Skeletal muscle satellite cell (primary cell): ENCODE data around the gene KCNJ3.

Experiments
- H3K27me3 ChIP-seq: 2 replicates; pipeline ENCODE4 v1.7.0; 2013; ENCODE audit warnings: low read length; ENCODE audit not compliant: control insufficient read depth, insufficient read depth
- H3K36me3 ChIP-seq: 2 replicates; pipeline ENCODE4 v1.7.0; 2013; ENCODE audit warnings: mild to moderate bottlenecking, control low read depth, low read length; ENCODE audit not compliant: insufficient read depth
- H3K4me1 ChIP-seq: 2 replicates; pipeline ENCODE4 v1.7.0; 2013; ENCODE audit warnings: low read length; ENCODE audit not compliant: control insufficient read depth, insufficient read depth
- H3K4me2 ChIP-seq: 2 replicates; pipeline ENCODE4 v1.7.0; 2013; ENCODE audit warnings: mild to moderate bottlenecking, low read length
- H3K4me3 ChIP-seq: 2 replicates; pipeline ENCODE4 v1.7.0; 2013; ENCODE audit warnings: low read length
- H3K9ac ChIP-seq: 2 replicates; pipeline ENCODE4 v1.7.0; 2013; ENCODE audit warnings: mild to moderate bottlenecking, low read depth, low read length, moderate library complexity
- H3K9me3 ChIP-seq: replicated peaks from 2 replicates; pipeline ENCODE4 v1.7.0; 2013; ENCODE audit warnings: mild to moderate bottlenecking, control low read depth, low read length

Gene KCNJ3

DNA sequence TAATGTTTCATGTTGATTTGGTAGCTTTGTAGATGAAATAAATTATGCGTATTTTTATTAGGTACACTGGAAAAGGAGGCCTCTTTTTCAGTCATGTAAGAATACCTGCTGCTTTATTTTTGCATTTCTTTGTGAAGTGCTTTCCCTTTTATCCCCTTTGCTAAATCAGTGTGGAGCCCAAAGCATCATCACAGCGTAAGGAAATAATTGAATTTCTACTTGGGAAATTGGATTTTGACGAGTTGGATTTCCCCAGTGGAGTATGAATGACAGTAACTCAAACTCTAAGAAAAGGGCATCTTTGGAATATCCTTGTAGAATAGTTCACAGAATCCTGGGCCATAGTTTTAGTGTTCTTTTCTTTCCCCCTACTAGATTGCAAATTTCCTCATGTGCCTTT lies 97.2 kb downstream of the KCNJ3 start:
- Histone ChIP-seq H3K9ac (no peak overlapping the region), H3K4me1 (no peaks in the 10 kb centered on the region), H3K4me3 (no peak overlapping the region)

DNA sequence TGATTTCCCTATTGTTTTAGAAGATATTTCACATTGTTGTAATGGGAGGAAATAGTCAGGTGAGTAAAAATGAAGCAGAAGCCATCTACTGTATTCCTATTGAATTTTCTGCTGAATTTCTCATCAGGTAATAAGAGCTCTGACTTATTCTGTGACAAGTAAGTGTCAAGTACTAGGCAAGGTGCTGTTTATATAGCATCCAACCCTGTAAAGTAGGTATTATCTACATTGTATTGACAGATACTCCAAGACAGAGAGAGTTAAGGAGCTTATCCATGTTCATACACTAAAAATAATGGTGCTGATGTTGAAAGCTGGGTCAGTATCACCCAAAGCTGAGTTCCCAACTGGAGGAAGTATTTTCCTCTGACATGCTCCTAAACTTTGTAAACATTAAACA lies 106.0 kb downstream of the KCNJ3 start:
- Histone ChIP-seq H3K9me3 (no peaks in the 10 kb centered on the region), H3K4me3 (no peak overlapping the region), H3K27me3 (no peaks in the 10 kb centered on the region), H3K36me3 (no peaks in the 10 kb centered on the region), H3K4me2 (no peak overlapping the region), H3K9ac (no peak overlapping the region), H3K4me1 (no peaks in the 10 kb centered on the region)

More for the DNA sequence above, 97.2 kb downstream of the KCNJ3 start:
- H3K9me3 ChIP-seq, result no peaks in the 10 kb centered on the region
- H3K4me2 ChIP-seq, result no peak overlapping the region
- H3K27me3 ChIP-seq, result no peaks in the 10 kb centered on the region
- no peaks in the 10 kb centered on the region for H3K36me3 ChIP-seq

DNA sequence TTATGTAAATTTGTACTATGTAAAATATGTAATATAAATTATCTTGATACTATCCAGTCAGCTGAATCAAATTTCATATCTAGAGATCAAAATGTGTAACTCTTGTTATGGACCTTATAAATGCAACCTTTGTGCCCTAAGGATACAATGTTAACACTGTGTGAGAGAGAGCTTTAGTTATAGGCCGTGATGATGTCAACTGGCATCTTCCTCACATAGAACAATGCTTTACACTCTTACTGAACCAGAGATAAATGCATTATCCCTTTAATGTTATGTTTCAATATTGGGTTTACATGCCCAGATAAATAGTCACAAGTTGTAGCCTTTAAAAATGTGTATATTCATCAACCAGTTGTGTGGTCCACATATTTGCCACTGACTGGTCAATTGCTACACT lies 115.1 kb downstream of the KCNJ3 start:
- no peaks in the 10 kb centered on the region for H3K9me3 ChIP-seq
- no peaks in the 10 kb centered on the region for H3K4me1 ChIP-seq
- H3K9ac ChIP-seq, result no peak overlapping the region
- H3K4me3 ChIP-seq, result no peak overlapping the region
- H3K4me2 ChIP-seq, result no peak overlapping the region
- no peaks in the 10 kb centered on the region for H3K36me3 ChIP-seq
- no peaks in the 10 kb centered on the region for H3K27me3 ChIP-seq

DNA sequence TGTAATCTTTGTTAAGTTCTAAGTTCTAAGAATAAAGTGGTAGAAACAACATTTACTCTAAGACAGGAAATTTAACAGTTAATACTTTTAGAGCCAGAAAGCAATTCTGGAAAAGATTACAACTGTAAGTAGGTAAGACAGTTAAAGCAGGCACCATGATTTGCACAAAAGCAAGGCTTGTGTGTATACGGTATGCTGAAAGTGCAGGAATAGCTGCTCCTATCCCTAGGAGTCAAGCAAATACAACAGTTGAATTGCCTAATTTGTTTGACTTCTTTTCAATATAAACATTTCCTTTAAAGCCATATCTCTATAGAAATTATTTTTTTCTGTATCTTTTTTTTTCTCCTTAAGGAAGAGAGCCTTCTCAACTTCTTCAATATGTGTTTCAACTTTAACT lies 116.4 kb downstream of the KCNJ3 start:
- Histone ChIP-seq H3K9me3 (no peaks in the 10 kb centered on the region), H3K9ac (no peak overlapping the region), H3K4me3 (no peak overlapping the region), H3K36me3 (no peaks in the 10 kb centered on the region), H3K4me1 (no peaks in the 10 kb centered on the region), H3K27me3 (no peaks in the 10 kb centered on the region), H3K4me2 (no peak overlapping the region)

DNA sequence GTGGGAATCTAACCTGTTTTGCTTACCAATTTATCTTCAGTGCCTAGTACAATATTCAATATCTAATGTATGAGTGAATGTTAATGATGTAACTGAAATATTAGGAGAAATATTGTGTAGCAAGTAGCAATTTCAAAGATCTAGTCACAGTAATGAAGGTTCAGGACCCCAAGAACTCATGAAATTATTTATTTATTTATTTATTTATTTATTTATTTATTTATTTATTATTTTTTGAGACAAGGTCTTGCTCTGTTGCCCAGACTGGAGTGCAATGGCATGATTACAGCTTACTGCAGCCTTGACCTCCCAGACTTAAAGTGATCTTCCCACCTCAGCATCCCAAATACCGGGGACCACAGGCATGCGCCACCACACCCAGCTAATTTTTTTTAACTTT lies 126.9 kb downstream of the KCNJ3 start:
- Histone ChIP-seq H3K36me3 (no peaks in the 10 kb centered on the region), H3K4me1 (no peaks in the 10 kb centered on the region), H3K9ac (no peak overlapping the region), H3K4me2 (no peak overlapping the region), H3K9me3 (no peaks in the 10 kb centered on the region), H3K27me3 (no peaks in the 10 kb centered on the region), H3K4me3 (no peak overlapping the region)

DNA sequence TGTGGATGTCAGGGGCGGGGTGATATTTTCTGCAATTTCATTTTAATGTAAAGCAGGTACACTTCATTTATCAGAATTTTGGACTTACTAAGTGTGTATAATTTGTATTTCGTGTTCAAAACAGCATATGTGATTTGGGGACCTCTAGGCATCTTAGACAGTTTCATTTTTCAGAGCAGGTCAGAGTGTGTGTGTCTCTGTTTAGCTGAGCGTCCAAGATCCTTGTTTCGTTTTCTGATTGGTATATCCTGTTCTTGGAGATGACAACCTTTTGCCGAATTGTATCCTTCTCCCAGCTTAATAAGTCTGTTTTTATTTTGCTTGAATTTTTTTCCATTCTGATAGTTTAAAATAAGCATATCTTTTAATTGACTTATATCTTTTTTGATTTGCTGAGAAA lies 128.3 kb downstream of the KCNJ3 start:
- H3K4me3 ChIP-seq, result no peak overlapping the region
- H3K36me3 ChIP-seq, result no peaks in the 10 kb centered on the region
- no peak overlapping the region for H3K4me2 ChIP-seq
- no peak overlapping the region for H3K9ac ChIP-seq
- H3K27me3 ChIP-seq, result no peaks in the 10 kb centered on the region
- no peaks in the 10 kb centered on the region for H3K4me1 ChIP-seq
- no peaks in the 10 kb centered on the region for H3K9me3 ChIP-seq

DNA sequence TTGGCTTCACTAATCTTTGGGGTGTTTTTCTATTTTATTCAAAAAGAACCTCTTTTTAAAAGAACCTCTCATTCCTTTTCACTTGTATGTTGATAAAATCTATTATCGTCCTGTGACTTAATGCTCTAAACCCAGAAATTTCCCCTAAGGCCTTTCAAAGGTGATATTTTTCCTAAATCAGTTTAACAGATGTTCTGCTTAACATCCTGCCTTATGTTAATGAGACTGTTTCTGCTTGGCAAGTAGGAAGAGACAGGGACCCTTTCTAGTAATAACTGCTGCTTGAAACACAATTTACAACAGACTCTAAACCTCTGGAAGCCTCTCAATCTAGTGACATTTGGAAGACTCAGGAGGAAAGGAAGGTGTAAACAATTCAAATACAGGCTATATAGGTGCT lies 128.8 kb downstream of the KCNJ3 start:
- no peaks in the 10 kb centered on the region for H3K27me3 ChIP-seq
- H3K4me2 ChIP-seq, result no peak overlapping the region
- H3K9me3 ChIP-seq, result no peaks in the 10 kb centered on the region
- H3K4me1 ChIP-seq, result no peaks in the 10 kb centered on the region
- no peak overlapping the region for H3K4me3 ChIP-seq
- no peaks in the 10 kb centered on the region for H3K36me3 ChIP-seq
- no peak overlapping the region for H3K9ac ChIP-seq

DNA sequence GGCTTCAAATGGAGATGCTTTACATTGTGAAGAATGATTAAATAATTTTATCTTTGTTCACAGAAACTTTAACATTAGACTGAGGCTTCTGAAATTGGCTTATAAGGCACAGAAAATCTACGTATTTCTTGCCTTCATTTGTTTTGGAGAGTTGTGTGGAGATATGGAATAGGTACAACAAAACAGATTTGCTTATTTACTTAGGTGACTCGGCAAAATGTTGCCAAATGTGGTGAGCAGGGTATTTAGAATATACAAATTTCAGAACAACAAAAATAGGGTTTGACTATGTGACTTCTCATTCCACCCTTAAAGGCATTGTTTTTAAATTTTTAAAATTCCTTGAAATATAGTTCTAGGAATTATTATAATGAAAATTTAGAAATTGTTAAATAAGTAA lies 134.2 kb downstream of the KCNJ3 start:
- no peak overlapping the region for H3K9ac ChIP-seq
- H3K4me2 ChIP-seq, result no peak overlapping the region
- H3K9me3 ChIP-seq, result no peaks in the 10 kb centered on the region
- no peaks in the 10 kb centered on the region for H3K36me3 ChIP-seq
- no peak overlapping the region for H3K4me3 ChIP-seq
- H3K27me3 ChIP-seq, result no peaks in the 10 kb centered on the region
- no peaks in the 10 kb centered on the region for H3K4me1 ChIP-seq

DNA sequence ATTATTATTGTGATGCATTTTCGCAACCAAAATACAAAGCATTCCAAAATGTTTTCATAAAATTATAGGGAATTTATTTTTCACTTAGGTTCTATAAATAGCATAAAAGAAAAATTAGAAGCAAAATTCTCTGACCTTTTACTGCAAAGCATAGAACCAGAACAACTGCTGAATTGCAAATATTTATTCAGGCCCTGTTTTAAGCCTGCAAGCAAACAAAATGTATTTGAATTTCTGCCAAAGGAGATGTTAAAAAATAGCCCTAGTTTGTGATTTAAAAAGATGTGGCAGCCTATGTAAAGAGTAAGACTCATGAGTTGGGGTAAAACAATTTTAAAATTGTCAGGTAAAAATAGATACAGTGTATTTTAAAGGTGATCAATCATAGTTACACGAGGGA lies 138.1 kb downstream of the KCNJ3 start:
- H3K4me3 ChIP-seq, result no peak overlapping the region
- H3K9me3 ChIP-seq, result no peaks in the 10 kb centered on the region
- no peak overlapping the region for H3K4me2 ChIP-seq
- no peaks in the 10 kb centered on the region for H3K27me3 ChIP-seq
- H3K9ac ChIP-seq, result no peak overlapping the region
- H3K4me1 ChIP-seq, result no peaks in the 10 kb centered on the region
- H3K36me3 ChIP-seq, result no peaks in the 10 kb centered on the region

DNA sequence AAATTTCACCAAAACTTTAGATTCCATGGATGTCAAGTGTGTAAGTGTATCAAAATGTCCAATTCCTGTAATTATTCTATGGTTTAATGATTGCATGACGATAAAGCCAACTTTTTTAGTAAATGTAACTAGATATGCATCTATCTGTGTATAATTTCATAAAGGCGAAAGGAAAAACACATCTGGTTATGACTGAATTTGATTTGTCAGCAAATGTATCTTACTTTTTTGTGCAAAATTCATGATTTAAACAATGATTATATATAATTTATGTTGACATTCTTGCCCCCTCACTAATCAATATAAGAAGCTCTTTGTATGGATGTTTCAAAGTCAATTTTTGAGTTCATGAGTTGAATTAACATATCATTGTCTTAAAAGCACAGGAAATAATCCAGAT lies 138.5 kb downstream of the KCNJ3 start:
- Histone ChIP-seq H3K4me3 (no peak overlapping the region), H3K9ac (no peak overlapping the region), H3K9me3 (no peaks in the 10 kb centered on the region), H3K4me1 (no peaks in the 10 kb centered on the region), H3K36me3 (no peaks in the 10 kb centered on the region), H3K27me3 (no peaks in the 10 kb centered on the region), H3K4me2 (no peak overlapping the region)

DNA sequence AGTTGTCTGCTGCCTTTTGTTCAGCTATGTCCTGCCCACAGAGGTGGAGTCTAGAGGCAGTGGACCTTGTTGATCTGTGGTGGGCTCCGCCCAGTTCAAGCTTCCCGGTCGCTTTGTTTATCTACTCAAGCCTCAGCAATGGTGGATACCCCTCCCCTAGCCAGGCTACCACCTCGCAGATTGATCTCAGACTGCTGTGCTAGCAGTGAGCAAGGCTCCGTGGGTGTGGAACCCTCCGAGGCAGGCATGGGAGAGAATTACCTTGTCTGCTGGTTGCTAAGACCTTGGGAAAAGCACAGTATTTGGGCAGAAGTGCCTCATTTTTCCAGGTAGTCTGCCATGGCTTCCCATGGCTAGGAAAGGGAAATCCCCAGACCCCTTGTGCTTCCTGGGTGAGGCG lies 146.0 kb downstream of the KCNJ3 start:
- no peaks in the 10 kb centered on the region for H3K4me1 ChIP-seq
- H3K4me2 ChIP-seq, result no peak overlapping the region
- no peak overlapping the region for H3K4me3 ChIP-seq
- no peaks in the 10 kb centered on the region for H3K27me3 ChIP-seq
- no peak overlapping the region for H3K9ac ChIP-seq
- H3K36me3 ChIP-seq, result no peaks in the 10 kb centered on the region
- no peaks in the 10 kb centered on the region for H3K9me3 ChIP-seq

DNA sequence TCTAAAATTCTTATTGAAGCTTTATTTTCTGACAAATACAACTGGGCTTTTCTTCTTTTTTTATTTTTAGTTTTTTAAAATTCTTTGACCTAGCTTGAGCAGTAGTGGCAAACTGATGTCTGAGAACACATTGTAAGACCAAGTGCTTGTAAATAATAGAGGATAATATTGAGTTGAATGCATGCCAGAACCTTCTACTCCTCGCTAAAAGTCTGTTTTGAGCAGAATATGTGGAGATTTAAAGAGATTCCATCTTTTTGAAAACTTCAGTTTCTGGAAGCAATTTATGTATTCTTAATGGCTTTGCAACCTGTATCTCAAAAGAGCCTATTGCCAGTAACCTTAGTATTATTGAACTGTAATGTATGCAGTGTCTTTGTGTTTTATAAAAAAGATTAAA lies 148.3 kb downstream of the KCNJ3 start:
- H3K9ac ChIP-seq, result no peak overlapping the region
- no peak overlapping the region for H3K4me3 ChIP-seq
- no peaks in the 10 kb centered on the region for H3K4me1 ChIP-seq
- H3K36me3 ChIP-seq, result no peaks in the 10 kb centered on the region
- no peaks in the 10 kb centered on the region for H3K27me3 ChIP-seq
- no peaks in the 10 kb centered on the region for H3K9me3 ChIP-seq
- H3K4me2 ChIP-seq, result no peak overlapping the region

DNA sequence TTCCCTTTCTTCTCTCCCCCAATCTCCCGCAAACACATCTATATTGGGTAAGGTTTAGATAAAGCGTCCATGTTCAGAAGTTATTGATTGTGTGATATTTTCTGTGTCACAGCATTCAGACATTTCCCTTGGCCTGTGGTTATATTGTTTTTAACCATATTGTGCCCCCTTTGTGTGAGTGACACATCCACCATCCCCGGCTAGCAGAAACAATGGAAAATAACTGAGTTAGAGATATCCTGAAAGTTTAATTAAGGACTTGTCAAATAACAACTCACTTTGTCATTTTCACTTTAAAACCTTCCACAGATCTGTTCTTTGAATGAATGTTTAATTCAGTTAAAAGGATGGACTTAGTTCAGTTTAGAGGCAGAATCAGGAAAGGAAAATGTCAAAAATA lies 151.0 kb downstream of the KCNJ3 start:
- Histone ChIP-seq H3K36me3 (no peaks in the 10 kb centered on the region), H3K4me1 (no peaks in the 10 kb centered on the region), H3K4me2 (no peak overlapping the region), H3K27me3 (no peaks in the 10 kb centered on the region), H3K9ac (no peak overlapping the region), H3K9me3 (no peaks in the 10 kb centered on the region), H3K4me3 (no peak overlapping the region)
